GM18505 (cell line): ENCODE results near the gene LMBR1.
A peak's percentile ranks its signal among the peaks of the same experiment; 100 is the strongest.
"Not testable (repeated sequence)": the region's sequence is repeated elsewhere in the genome, so short reads cannot be mapped to it uniquely, and the experiment has no call there.

ENCODE experiments used
- ATAC-seq: cut with Tn5 transposase; IDR thresholded peaks from one replicate; pipeline ENCODE4 v1.9.1; 2021; ENCODE audit not compliant: unreplicated experiment
- POLR2A ChIP-seq: IDR thresholded peaks from 4 replicates; pipeline ENCODE4 v1.6.1; 2011; ENCODE audit warnings: borderline replicate concordance; ENCODE audit not compliant: insufficient read depth, insufficient read length; ENCODE audit errors: extremely low read depth

Gene LMBR1

GRCh38 chr7:156811706-156812105 lies 81.3 kb downstream of the LMBR1 start:
- no peak for TF ChIP-seq POLR2A
- no peak for ATAC-seq

- ATAC-seq: not testable (repeated sequence)
These were observed 89.3 kb downstream of the LMBR1 start for GRCh38 chr7:156803656-156804055.

GRCh38 chr7:156802214-156802613 lies 90.8 kb downstream of the LMBR1 start:
- TF ChIP-seq POLR2A: no peak
- no peak for ATAC-seq

GRCh38 chr7:156795415-156795814 lies 97.6 kb downstream of the LMBR1 start:
- no peak for ATAC-seq
- no peak for TF ChIP-seq POLR2A

GRCh38 chr7:156793334-156793733 lies 99.6 kb downstream of the LMBR1 start:
- ATAC-seq: no peak
- no peak for TF ChIP-seq POLR2A

GRCh38 chr7:156792611-156793010 lies 100.4 kb downstream of the LMBR1 start:
- TF ChIP-seq POLR2A: no peak
- ATAC-seq: no peak

- no peak for ATAC-seq
- TF ChIP-seq POLR2A: no peak
These were observed 101.7 kb downstream of the LMBR1 start for GRCh38 chr7:156791241-156791640.

- no peak for ATAC-seq
- no peak for TF ChIP-seq POLR2A
These were observed 102.7 kb downstream of the LMBR1 start for GRCh38 chr7:156790264-156790663.

GRCh38 chr7:156785998-156786543 lies 106.9 kb downstream of the LMBR1 start:
- no peak for TF ChIP-seq POLR2A
- ATAC-seq: no peak

GRCh38 chr7:156783864-156784263 lies 109.1 kb downstream of the LMBR1 start:
- no peak for ATAC-seq
- no peak for TF ChIP-seq POLR2A

GRCh38 chr7:156781972-156782371 lies 111.0 kb downstream of the LMBR1 start:
- no peak for TF ChIP-seq POLR2A
- no peak for ATAC-seq

- peak; percentile 49 for TF ChIP-seq POLR2A
These were observed 112.1 kb downstream of the LMBR1 start for GRCh38 chr7:156780724-156781455.

GRCh38 chr7:156778668-156779067 lies 114.3 kb downstream of the LMBR1 start:
- ATAC-seq: no peak
- no peak for TF ChIP-seq POLR2A

More at GRCh38 chr7:156780724-156781455, 112.1 kb downstream of the LMBR1 start:
- ATAC-seq: peak; percentile 94

GRCh38 chr7:156778201-156778600 lies 114.8 kb downstream of the LMBR1 start:
- no peak for TF ChIP-seq POLR2A
- ATAC-seq: no peak
